DMS79 treated with DMSO at 0.1 percent for 48 hours (cell line): Measurements from ENCODE around the gene OSGIN1.

Source experiments
- DNase-seq: peaks from one replicate; lab custom pipeline; 2025; lab: John Stamatoyannopoulos, UW

Gene OSGIN1

DNA sequence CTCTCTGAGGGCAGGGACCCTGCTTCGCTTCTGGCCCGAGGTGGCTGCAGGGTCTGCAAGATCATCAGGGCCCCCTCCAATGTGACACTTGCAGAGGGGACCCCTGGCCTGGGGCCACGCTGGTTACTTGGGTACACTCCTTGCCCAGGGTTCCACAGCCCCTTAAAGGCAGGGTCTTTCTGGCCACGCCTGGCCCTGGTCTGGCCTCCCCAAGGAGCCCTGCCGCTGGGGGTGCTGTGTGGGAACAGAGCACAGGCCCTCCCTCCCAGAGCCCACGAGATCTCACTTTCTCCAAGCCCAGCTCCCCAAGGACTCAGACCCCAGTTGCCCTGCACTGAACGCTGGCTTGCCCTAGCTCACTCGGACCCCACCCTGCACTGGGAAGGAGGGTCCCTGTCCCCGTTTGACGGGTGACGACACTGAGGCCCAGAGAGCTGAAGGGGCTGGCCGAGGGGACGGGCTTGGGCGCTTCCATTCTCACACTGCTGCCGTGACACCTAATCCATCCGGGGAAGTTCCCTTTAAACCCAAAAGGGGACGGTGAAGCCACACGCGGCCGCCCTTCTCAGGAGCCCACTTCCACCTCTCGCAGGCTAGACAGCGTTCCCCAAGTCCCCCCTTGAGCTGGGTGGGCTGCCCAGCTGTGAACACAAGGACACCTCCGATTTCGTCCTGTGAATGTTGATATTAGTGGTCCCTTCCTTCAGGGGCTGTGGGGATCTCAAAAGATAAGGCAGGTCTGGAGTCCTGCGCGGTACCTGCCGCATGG is 26.9 kb upstream of the OSGIN1 start:
- DNase-seq, result no peak

DNA sequence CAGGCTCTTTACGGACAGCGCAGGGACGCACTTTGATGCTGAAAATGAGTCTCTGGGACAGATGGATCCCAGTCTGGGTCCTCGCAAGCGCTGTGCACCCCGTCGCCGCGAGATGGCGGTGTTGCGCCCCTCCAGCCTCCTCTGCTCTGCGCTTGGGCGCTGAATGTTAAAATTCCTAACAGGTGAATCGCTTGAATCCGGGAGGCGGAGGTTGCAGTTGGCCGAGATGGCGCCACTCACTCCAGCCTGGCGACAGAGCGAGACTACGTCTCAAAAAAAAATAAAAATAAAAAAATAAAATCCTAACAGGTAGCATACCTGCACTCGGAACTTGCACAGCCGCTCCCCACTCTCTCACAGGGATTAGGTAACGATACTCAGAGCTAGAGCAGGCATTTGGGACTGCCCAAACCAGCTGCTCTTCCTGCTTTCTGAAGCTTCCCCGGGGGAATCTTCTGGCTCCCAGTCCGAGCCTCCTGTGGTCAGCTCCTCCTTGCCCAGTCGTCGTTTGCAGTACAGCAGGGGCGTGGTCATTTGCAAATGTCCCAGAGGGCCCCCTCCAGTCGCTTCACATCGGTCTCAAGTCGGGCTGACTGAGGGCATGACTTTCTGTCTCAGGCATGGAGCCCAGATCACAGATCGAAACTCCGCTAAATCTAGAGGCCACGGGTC is 26.2 kb upstream of the OSGIN1 start:
- DNase-seq, result peak; percentile 44

DNA sequence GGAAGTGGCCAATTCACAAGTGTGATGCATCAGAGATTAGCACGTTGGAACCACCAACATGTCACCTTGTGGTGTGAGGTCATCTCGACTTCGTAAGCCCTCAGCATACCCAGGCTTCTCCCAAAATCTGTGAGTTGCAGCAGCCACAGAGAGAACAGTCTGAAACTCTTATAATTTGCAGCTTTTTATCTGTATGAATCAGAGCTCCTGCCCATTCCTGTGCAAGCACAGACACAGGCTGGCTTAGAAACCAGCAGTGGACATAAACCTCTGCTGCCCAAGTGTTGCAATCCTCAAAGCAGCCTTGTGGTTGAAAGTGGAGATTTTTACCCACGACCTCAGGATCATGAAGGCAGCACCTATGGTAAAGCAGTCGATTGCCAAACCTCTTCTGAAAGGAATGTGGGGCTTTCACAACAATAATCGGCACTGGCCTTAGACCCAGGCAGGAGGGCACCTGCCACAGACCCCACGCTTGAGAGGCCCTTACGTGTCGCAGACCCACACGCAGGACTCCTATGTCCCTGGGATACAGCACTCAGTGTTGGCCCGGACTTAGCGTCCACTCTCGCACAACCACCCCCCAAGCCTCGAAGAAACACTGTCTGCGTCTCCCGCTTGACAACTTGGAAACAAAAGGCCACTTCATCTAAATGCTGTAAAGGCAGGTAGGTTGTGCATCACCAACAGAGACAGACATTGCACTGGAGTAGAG is 24.5 kb upstream of the OSGIN1 start:
- no peak for DNase-seq

DNA sequence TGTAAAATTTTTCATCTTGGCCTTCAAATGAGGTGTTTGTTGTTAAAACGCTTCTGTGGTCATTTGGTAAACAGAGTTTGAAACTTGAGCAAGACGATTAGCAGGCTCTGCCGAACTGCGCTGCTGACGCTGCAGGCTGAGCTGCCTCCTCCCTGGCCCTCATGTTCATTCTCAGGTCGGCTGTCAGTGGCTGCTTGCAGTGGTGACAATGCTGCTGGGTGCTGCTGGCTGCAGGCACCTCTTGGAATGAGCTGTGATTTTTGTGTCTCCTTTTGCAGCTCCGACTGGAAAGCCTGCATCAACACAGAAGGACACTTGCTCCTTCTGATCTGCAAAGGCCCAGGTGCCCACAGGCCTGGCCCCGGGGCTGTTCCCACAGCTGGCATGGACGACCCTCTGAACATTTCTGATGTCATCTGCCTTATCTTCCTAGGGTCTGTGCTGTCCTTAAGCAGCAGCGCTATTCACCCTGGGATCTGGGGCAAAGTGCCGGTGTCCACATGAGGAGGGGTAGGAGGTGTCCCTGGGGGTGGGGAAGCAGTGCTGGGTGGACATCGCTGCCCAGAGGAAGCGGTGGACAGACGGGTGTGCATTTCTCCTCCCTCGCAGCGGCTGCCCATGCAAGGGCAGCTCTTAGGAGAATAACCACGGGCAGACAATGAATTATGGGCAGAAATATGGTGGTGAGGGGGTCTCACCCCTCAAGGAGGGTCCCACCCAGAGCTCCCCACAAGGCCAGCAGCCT is 23.1 kb upstream of the OSGIN1 start:
- no peak for DNase-seq

DNA sequence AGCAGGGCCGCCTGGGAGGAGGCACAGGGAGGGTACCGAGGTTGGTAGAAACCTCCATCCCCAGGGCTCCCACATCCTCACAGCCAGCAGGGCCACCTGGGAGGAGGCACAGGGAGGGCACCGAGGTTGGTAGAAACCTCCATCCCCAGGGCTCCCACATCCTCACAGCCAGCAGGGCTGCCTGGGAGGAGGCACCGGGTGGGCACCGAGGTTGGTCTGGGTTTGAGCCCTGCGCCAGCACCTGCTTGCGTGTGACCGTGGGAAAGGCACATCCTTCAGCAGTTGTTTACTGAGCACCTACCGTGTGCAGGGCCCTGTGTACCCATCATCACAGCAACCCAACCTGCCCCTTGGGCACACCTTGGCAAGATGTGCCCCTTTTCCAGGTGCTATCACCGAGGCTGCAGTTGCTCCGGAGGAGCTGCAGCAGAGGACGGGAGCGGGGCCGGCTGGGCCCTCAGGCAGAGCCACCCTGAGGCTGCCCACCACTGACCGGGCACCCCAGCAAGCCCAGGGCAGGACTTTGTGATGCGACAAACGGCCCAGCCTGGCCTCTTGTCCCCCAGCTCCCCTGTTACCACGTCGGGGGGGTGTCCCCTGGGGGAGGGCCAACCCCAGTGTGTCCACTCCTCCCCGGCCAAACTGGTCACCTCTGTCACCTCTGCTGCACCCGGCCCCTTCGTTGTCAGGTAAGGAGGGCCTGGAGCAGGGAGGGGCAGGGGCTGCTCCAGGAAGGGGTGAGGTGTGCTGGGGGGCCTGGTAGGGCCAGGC is 22.1 kb upstream of the OSGIN1 start:
- DNase-seq, result no peak

DNA sequence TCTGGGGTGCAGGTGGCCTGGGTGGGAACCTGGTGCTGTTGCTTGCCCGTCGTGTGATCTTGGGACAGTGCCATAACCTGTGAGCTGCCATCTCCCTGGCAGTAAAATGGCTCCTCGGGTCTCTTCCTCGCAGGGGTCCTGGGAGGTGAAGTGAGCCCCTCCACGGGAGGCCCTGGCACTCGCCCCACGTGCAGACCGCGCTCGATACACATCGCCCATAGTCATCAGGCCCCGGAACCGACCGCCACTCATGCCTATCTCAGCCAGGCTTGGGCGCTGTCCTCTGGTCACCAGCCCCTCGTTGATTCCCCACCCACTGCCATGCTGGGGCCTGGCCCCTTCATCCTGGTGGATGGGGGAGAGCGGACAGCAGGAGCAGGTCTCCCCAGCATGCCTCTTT is 21.5 kb upstream of the OSGIN1 start:
- DNase-seq, result no peak

DNA sequence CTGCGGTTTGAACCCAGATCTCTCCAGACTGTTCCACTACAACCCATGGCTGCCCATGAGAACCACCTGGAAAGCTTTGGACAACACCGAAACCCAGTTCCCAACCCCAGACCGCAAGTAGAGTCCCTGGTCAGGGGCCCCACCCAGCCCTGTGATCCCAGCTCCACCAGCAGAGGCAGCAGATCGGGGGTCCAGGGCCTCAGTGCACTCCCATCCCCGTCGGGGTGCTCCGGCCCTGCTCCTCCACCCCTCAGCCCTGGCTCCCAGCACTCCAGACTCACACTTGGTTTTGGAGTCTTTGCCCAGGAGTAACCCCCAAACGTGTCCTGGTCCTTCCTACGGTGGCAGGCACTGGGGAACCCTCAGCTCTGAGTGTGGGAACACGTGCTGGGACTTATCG is 20.7 kb upstream of the OSGIN1 start:
- DNase-seq, result no peak

DNA sequence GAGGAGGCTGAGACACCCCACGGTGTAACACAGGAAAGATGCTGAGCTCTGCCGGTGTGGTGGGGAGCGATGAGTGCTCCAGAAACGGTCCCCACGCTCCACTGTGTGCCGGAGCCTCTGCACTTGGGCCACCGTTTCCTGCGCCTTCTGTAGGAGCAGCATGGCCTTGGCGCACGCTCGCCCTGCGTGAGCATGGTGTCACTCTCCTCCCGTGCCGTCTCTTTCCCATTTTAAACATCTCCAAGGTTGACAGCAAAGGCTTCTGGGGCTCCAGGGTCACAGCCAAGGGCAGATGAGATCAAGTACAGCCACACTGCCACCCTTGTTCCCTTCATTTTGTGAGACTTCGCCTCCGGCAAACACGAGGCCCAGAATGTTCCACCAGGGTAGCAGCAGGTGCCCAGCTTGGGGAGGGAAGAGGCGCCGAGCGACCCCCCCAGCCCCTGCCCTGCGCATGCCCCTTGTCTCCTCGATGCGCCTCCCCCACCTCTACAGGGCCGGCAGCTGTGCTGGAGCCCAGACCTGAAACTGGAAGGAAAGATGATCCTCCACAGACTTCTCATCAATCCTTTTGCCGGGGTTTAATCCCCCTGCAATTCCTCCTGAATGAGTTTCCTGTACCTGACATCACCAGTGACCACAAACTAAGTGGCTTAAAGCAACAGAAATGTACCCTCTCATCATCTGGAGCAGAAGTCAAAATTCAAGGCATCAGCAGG is 19.9 kb upstream of the OSGIN1 start:
- DNase-seq, result no peak

DNA sequence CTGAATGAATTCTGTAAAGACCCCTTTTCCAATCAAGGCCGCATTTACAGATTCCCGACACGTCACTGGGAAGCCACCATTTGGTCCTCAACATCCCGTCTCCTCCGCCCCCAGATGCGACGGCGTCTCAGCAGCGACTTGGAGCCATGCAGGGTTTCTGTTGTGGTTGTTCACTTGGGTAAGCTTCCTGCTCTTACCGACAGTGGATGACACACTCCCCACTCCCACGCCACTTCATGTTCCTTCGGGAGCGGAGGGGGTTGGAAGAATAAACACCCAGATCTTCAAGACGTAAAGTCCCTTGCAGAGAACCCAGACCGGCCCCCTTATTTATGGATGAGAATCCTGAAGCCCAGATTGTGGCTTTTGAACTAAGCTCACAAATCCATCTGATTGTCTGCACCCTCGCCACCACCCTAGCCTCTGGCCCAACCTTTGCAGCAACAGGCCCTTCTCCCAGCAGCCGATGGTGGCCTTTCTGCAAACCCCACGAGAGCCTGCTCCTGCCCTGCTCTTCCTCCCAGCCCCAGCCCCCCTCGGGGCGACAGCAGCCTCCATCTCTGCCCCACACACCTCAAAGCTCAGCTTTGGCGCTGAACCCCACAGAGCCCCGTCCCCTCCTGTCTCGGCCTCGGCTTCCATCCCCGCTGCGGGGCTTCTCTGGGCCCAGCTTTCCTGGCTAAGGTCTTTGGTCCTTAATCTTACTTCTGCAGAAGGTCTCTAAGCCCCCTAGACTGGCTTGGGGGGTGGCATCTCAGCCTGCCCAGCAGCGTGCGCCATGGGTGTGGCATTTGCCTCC is 19.0 kb upstream of the OSGIN1 start:
- no peak for DNase-seq

DNA sequence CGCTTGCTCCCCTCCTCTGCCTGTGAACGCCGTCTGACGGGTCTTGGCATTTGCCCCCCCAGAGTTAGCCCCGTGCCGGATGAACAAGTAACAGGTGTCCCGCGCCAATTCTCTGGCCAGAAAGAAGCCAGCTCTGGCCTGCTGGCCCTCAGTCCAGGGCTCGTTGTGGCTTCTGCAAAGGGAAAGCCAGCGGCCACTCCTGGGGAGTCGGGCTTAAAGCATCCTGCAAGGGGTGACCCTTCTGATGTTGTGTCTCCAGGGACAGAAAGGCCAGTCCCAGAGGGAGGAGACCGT is 18.4 kb upstream of the OSGIN1 start:
- no peak for DNase-seq

DNA sequence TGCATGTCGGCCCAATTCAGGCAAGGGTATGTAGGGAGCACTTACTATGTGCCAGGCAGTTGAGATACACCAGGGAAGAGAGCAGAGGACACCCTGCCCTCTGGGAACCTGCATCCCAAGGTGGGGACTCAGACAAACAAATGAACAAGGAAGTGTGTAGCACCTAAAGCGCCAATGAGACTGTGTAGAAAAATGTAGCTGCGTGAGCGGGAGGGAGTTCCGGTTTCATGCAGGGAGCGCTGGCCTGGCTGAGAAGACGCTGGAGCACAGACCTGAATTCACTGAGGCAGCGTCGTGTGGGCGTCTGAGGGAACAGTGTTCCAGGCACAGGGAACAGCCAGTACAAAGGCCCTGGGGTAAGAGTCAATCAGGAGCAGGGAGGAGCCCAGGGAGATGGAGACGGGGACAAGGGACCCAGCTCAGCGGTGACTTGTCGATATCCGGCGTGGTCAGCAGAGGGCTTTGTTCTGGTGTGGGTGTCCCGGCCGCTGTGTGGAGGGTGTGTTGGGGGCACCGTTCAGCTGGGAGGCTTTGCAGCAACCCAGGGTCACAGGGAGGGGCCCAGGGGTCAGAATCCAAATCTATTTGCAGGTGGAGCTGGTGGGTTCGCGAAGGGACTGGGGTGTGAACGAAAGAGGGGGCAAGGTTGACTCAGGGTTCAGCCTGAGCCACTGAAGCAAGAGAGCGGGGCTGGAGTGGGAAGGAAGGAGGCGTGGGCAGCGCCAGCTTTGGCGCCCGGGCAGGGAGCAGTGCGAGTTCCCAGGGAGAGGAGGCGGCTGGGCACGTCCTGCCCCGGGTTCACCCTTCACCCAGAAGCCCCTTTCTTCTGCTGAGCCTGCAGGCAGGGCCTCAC is 17.8 kb upstream of the OSGIN1 start:
- no peak for DNase-seq

DNA sequence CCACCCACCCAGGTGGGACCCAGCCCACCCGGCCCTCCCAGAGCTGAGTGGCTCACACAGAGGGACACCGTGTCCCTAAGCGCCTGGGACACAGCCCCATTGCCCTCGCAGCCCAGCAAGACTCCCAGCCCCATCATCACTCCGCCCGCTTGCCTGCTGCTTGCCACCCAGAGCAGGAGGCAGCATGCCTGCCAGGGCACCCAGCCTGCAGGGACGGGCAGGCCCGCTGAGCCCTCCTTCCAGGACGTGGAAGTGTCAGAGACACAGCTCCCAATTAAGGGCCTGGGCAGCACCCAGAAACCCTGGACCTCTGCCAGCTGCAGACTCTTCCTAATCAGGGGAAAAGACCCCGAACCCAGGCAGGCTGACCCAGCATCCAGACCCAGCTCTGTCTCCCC is 17.2 kb upstream of the OSGIN1 start:
- DNase-seq, result no peak

DNA sequence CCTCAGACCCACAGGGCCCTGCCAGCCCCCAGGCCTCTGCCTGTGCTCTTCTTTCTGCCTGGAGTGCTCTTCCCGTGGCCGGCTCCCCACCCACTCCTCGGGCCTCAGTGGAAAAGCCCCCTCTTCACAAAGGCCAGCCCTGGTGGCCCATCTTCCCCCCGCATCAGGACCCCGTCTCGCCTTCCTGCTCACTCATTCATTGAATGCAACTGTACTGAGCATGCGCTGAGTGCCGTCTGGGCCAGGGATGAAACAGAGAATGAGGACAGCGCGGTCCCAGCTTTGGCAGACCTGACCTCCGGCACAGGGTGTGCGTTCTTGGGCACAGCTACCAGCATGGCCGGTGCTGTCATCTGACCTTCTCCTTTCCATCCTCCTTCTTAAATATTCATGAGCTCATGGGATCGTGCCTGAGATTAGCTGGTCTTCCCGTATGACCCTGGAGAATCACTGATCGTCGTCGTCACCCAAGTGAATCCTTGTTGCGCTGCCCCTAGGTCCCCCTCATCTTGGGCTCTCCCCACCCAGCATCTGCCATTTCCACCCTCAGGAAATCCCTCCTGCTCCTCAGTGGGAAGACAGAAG is 16.4 kb upstream of the OSGIN1 start:
- DNase-seq, result no peak

DNA sequence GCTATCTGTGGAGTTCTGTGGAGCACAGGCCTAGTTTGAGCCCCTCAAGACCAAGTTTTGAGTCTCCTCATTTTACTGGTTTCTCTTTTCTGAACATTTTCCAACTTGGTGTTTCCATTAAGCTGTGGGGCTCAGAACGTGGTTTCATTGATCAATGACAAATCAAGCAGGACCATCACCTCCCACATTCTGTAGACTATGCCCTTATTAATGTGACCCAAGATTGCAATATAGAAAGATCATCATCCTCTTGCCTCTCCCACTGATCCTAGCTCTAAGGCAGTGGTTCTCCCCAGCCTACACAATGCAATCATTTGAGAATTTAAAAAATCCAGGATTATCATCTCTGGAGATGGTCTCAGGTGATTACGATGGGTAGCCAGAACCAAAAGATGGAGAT is 15.8 kb upstream of the OSGIN1 start:
- DNase-seq, result no peak

DNA sequence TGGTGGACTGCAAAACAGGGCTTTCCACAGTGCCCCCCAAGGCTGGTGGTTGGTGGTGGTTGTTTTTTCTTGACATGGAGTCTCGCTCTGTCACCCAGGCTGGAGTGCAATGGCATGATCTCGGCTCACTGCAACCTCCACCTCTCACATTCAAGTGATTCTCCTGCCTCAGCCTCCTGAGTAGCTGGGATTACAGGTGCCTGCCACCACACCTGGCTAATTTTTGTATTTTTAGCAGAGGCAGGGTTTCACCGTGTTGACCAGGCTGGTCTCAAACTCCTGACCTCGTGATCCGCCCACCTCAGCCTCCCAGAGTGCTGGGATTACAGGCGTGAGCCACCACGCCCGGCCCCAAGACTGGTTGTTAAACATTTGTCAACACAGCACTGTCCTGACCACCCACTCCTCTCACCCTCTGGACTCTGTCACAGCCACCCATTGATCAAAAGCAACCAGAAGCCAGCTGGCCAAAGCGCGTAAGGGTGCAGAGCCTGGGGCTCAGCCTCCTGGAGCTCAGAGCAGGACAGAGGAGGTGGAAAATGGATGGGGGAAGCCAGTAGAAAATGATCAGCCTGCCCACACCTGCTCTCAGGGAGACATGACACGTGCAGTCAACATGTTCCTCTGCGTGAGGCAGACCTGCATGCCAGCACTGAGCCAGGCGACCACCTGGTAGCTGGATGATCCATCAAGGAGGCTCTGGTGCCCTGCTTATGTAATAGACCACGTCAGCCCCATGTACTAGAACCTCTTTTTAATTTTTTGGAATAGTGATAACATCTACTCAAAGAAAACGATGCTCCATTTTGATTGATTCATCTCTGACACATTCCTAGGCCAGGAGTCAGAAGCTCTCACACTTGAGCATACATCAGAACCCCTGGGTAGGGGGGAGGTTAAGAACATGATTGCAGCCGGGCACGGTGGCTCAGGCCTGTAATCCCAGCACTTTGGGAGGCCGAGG is 14.8 kb upstream of the OSGIN1 start:
- DNase-seq, result no peak

DNA sequence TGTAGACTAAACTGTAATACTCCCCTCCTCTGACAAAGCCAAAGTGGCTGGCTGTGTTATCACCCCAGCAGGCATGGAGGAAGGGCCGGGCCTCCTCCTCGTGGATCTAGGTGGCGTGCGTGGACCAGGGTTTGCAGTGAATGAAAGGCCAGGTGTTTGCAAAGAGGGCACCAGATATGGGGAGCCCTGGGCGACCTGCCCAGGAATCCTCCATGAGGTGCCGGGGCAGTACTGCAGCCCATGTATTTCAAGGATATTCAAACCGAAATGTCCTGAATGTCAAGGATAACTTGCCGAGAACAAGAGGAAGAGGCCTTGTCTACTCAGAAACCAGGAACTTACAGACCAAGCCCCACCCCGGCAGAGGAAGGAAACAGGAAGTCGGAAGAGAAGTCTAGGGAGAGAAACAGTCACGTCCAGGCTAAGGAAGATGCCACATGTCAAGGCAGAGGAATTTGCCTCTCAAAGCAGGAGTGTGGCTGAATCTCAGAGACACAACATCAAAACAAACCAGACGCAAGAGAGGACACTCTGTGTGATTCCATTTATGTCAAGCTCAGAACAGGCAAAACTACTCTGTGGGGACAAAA is 13.7 kb upstream of the OSGIN1 start:
- no peak for DNase-seq

DNA sequence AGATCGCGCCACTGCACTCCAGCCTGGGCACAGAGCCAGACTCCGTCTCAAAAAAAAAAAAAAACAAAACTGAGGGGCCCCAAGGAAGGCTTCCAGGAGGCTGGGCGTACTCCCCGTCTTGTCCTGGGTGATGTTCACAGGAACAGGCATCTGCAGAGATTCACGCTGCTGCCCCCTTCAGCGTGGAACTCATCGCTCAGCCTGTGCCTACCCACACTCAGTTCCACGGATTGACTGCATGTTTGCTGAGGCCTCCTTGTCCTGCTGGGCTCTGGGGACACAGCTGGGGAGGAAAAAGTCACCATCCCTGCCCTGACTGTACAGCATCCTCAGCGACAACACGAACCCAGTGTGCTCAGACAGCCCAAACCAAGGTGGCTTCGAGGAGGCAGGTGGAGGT is 12.9 kb upstream of the OSGIN1 start:
- DNase-seq, result no peak
